ENCODE data around the gene FARP1. TPM values are rescaled to one million over a fixed set of nuclear protein-coding genes. Genes with fewer than 3 reads are reported as not detected.
"Not testable (repeated sequence)": the region's sequence is repeated elsewhere in the genome, so short reads cannot be mapped to it uniquely, and the experiment has no call there.

Gene FARP1
- total RNA-seq, 3 donors from 2014 or later: 0.45 to 0.86 (median 0.63) TPM

DNA sequence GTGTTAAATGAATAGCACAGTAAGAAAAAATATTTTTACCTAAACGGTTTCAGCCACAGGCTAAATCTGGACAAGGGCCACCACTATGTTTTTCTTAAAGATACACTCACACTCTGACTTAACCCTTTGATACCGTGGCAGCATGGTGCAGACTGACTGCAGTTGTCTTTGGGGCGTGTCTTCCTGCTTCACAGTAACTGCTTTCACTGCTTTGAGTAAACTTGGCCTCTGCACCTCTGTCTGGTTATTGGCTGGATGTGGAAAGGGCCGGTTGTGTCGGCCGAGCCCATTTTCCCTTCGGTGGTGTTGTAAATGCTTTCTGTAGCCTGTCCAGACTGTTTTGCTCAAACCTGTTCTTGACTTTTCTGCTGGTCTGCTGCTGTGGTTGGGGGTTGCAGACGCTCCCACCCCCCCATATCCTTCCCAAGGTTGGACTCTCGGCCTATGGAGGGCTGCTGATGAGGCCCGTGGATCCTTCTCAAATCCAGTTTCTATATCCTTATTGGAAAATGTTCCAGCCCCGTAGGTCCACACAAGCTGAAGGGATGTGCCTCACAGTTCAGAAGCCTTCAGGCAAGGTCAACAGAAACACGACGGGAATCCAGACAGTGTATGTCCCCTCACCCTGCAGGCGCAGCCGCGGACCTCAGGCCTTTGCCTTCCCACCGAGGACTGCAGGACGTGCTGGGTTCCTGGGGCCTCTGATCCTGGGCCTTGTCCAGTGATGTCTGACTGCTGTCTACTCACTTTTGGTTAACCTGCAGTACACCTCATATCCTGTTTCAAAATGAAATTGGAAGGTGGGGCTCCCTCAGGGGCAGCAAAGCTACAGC is 124.4 kb downstream of the FARP1 start:
- Mint-ChIP-seq H3K4me1 (ENCODE audit: low read depth) (no peaks in the 10 kb centered on the region), H3K36me3 (ENCODE audit: insufficient read depth) (no peaks in the 10 kb centered on the region), H3K4me3 (no peak overlapping the region), H3K27me3 (ENCODE audit: low read depth) (peaks cover 1% of the 10 kb centered on the region), H3K9me3 (no peaks in the 10 kb centered on the region)
- ATAC-seq (no peak), DNase-seq (no peak)

DNA sequence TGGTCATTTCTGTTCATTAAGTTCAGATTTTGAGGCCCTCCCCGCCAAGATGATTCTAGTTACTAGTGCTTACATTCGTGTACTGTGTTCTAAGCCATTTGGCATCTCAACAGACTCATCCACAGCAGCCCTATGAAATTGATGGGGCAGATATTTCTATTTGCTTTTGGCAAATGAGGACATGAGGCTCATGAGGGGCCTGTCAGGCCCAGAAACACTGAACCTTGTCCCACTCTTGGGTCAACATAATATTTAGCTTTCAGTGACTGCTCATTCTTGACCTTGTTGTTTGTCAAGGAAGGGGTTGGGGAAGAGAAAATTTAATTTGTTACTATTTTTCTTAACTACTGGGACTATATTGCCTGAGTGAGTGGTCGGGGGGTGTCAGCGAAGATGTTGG is 126.5 kb downstream of the FARP1 start:
- Mint-ChIP-seq H3K27me3 (ENCODE audit: low read depth) (peaks cover 1% of the 10 kb centered on the region), H3K4me1 (ENCODE audit: low read depth) (no peaks in the 10 kb centered on the region), H3K4me3 (no peak overlapping the region), H3K36me3 (ENCODE audit: insufficient read depth) (no peaks in the 10 kb centered on the region), H3K9me3 (no peaks in the 10 kb centered on the region)
- DNase-seq: no peak
- no peak for ATAC-seq

DNA sequence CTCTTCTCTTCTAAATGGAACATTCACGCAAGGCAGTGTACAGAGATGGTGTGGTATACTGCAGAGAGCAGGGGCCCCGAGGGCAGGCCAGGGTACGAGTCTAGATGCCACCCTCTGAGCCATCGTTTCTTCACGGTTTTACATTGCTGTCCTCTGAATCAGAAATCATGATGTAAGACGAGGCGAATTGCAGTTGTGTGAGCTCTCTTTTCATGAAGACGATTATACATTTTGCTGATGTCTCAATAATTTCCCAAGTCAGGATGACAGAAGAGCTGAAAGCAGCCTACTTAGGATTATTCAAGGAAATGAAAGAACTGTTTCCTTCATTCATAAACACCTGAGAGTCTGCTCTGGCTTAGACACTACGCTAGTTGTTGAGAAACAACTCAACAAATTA is 127.9 kb downstream of the FARP1 start:
- Mint-ChIP-seq H3K27me3 (ENCODE audit: low read depth) (no peaks in the 10 kb centered on the region), H3K36me3 (ENCODE audit: insufficient read depth) (no peaks in the 10 kb centered on the region), H3K9me3 (no peaks in the 10 kb centered on the region), H3K4me3 (no peak overlapping the region), H3K4me1 (ENCODE audit: low read depth) (no peaks in the 10 kb centered on the region)
- DNase-seq: no peak
- ATAC-seq: no peak

DNA sequence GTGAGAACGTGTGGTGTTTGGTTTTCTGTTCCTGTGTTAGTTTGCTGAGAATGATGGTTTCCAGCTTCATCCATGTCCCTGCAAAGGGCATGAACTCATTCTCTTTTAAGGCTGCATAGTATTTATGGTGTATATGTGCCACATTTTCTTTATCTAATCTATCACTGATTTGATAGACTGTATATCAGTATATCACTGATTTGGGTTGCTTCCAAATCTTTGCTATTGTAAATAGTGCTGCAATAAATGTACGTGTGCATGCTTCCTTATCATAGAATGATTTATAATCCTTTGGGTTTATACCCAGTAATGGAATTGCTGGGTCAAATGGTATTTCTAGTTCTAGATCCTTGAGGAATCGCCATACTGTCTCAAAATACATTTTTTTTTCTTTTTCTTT is 128.8 kb downstream of the FARP1 start:
- not testable (repeated sequence) for H3K9me3 Mint-ChIP-seq; H3K27me3 Mint-ChIP-seq (ENCODE audit: low read depth); H3K4me3 Mint-ChIP-seq; H3K4me1 Mint-ChIP-seq (ENCODE audit: low read depth); H3K36me3 Mint-ChIP-seq (ENCODE audit: insufficient read depth); DNase-seq; ATAC-seq

DNA sequence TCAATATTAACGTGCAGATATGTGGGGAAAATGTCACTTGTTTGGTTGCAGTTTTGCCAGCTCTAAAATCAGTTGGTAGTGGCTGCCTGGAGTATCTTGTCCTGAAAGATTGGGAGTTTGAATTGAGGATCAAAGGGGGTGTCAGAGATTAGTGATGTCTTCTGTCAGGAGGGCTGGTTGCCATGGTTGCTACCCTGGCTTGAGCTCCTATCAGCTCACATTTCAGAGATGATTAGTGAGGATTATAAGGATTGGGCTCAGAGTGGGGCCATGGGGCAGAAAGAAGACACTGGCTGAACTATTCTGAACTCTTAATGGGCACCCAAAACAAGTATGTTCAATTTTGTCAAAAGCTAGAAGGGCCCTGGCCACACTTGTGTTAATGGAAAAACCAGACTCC is 129.7 kb downstream of the FARP1 start:
- no peaks in the 10 kb centered on the region for H3K9me3 Mint-ChIP-seq
- ATAC-seq (no peak), DNase-seq (no peak)
- no peaks in the 10 kb centered on the region for H3K27me3 Mint-ChIP-seq (ENCODE audit: low read depth)
- H3K4me3 Mint-ChIP-seq: no peak overlapping the region
- H3K4me1 Mint-ChIP-seq (ENCODE audit: low read depth): no peaks in the 10 kb centered on the region
- H3K36me3 Mint-ChIP-seq (ENCODE audit: insufficient read depth): no peaks in the 10 kb centered on the region

DNA sequence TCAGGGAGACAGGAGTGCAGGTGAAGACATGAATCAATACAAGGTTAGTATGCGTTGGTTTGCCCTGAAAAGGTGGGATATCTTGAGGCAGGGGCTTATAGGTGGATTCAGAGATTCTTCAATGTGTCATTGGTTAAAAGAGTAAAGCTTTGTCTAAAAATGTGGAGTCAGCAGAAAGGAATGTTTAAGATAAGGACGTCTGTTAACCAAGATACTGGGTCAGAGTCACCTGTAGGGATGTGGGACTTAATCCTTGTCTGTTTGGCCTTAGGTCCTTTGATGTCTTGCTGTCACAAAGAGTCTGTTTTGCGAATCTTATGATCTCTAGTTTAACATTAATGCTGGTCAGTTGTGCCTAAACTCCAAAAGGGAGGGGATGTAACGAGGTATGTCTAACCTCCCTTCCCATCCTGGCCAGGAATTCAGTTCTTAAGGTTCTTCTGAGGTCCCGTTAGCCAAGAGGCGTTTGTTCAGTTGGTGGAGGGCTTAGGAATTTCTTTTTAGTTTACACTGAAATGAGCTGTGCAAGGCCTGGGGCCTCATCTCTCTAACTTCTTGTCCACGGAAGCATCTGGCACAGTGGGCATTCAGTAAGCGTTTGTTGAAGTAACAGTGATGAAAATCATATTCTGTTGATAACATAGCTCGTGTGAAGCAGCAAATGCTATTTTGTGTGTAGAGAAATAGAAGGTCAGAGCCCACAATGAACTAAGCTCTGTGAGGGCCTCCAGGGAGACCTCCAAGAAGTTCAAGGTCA is 130.4 kb downstream of the FARP1 start:
- DNase-seq: no peak
- peaks cover 2% of the 10 kb centered on the region for H3K27me3 Mint-ChIP-seq (ENCODE audit: low read depth)
- ATAC-seq: no peak

DNA sequence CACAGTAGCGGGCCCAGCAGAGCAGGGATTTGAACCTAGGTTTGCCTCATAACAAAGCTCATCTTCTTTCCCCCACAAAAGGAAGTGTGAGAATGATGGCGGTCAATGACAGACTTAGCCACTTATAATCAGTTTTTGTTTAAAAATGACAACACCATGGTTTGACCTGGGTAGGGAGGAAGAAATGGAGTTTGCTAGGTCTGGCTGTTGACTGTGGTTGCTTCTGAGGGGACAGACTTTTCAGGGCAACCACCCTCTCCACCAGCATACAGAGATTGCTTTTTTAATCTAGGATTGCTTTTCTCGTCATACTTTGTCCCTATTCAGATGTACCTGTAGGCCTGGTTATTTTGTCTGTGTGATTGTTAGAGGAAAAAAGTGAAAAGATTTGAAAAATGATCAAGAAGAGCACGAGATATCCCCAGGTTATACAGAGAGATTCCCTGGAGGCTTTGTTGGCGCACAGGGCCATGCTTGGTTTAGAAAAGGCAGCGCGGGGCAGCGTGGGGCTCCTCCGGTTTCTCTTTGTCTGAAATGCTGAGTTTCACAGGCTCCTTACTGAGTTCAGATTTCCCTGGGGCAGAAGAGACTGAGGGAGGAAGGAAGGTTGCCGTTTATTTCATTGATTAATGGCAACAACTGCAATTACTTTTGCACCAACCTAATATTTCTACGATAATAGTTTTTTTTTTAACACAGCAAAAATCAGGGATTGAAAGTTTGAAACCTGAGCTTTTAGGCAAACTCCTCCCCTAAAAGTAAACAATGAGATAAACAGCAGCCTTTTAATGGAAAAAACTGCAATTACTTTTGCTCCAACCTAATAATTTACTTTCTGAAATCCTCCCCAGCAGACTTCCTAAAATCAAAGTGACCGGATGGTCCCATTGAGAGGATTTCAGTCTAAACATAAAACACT is 131.2 kb downstream of the FARP1 start:
- no peaks in the 10 kb centered on the region for H3K36me3 Mint-ChIP-seq (ENCODE audit: insufficient read depth)
- H3K4me1 Mint-ChIP-seq (ENCODE audit: low read depth): no peaks in the 10 kb centered on the region
- no peaks in the 10 kb centered on the region for H3K9me3 Mint-ChIP-seq
- H3K4me3 Mint-ChIP-seq: no peak overlapping the region
- no peak for DNase-seq
- peaks cover 2% of the 10 kb centered on the region for H3K27me3 Mint-ChIP-seq (ENCODE audit: low read depth)
- no peak for ATAC-seq

More for the DNA sequence above, 130.4 kb downstream of the FARP1 start:
- Mint-ChIP-seq H3K4me1 (ENCODE audit: low read depth) (no peaks in the 10 kb centered on the region), H3K9me3 (no peaks in the 10 kb centered on the region), H3K4me3 (no peak overlapping the region), H3K36me3 (ENCODE audit: insufficient read depth) (no peaks in the 10 kb centered on the region)

DNA sequence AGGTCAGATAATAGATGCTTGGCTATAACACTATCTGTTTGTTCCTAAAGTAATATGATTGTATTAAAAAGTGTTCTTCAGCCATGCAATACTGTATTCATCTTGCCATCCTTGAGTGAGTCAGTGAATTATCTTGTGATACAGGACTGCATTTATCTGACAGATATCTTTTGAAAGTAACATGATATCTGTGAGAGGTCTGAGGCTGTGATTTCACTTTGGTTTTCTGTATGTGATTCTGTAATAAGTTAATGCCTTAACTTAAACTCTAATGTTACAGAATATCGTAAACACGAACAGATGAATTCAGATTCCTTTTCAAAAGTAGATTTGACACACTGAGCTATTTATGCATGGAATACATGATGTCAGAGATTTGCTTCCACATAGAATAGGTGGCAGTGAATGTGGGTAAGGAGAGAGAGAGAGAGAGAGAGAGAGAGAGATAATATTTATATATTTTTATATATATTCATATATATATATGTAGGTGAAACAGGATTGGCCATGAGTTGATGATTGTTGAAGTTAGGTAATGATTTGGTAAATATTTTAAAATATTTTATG is 132.1 kb downstream of the FARP1 start:
- no peak for ATAC-seq
- H3K4me1 Mint-ChIP-seq (ENCODE audit: low read depth): no peaks in the 10 kb centered on the region
- no peaks in the 10 kb centered on the region for H3K36me3 Mint-ChIP-seq (ENCODE audit: insufficient read depth)
- H3K4me3 Mint-ChIP-seq: no peak overlapping the region
- H3K9me3 Mint-ChIP-seq: no peaks in the 10 kb centered on the region
- peaks cover 2% of the 10 kb centered on the region for H3K27me3 Mint-ChIP-seq (ENCODE audit: low read depth)
- no peak for DNase-seq

DNA sequence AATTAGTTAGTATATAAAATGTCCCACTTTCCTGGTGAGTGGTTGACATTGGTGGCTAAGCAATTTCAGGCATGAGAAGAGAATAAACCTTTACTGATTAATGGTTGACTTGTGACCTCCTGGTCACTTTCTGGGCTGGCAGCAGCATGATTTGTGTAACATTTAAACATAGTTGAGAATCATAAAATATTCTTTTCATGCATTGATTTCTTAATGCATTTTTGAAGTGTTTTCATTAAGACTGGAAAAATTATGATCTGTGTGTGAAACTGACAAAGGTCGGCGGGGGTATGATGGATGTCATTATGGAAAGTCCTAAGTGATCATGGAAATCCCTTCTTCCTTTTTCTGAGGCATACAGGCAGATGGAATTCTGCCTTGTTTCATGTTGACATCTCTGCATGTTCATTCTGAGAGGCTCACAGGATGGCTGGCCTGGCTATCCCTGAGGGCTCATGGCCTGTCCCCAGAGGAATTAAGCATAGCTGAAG is 132.8 kb downstream of the FARP1 start:
- no peaks in the 10 kb centered on the region for H3K9me3 Mint-ChIP-seq
- DNase-seq: no peak
- ATAC-seq: no peak
- no peaks in the 10 kb centered on the region for H3K36me3 Mint-ChIP-seq (ENCODE audit: insufficient read depth)
- no peak overlapping the region for H3K4me3 Mint-ChIP-seq
- peaks cover 6% of the 10 kb centered on the region for H3K27me3 Mint-ChIP-seq (ENCODE audit: low read depth)
- no peaks in the 10 kb centered on the region for H3K4me1 Mint-ChIP-seq (ENCODE audit: low read depth)

DNA sequence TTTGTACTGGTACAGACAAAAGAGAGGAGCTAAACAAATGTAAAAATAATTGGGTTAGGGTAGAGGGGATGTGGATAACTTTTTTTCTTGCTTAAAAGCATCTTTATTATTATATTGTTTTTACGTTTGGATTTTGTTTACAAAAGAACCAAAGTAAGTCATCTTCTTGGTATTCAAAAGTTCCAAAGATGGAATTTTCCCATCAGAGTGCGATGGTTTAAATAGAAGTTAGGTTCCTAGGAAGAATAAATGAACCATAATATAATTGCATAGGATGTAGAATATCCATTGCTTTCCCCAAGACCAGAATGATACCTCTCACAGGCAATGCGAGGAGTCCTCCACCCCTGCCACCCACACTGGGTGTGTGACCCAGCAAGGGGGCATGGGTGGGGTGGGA is 133.6 kb downstream of the FARP1 start:
- no peak for DNase-seq
- no peak overlapping the region for H3K4me3 Mint-ChIP-seq
- H3K36me3 Mint-ChIP-seq (ENCODE audit: insufficient read depth): no peaks in the 10 kb centered on the region
- peaks cover 6% of the 10 kb centered on the region for H3K27me3 Mint-ChIP-seq (ENCODE audit: low read depth)
- ATAC-seq: no peak
- no peaks in the 10 kb centered on the region for H3K4me1 Mint-ChIP-seq (ENCODE audit: low read depth)
- H3K9me3 Mint-ChIP-seq: no peaks in the 10 kb centered on the region

DNA sequence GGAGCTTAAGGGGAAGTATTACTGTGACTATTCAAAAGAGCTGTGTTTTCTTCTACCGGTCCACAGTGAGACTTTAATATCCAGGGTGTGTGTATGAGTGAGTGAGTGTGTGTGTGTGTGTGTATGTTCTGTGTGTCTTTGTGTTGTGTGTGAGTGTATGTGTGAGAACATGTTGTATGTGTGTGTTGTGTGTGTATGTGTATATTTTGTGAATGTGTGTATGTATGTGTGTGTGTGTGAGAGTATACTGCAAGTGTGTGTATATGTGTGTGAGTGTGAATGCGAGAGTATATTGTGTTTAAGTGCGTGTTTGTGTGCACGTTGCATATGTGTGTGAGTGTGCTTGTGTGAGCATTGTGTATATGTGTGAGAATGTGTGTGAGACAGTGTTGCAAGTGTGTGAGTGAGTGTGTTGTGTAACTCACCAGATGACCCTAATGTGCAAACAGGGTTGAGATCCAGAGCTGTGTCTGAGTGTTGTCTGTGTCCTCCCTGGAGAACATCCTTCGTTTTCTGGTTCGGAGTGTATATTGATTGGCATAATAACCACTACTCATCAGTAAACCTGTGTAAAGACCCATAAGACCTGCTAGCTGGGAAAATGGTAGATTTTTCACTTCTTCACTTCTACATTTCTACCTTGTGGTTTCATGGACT is 135.3 kb downstream of the FARP1 start:
- Mint-ChIP-seq H3K27me3 (ENCODE audit: low read depth) (peaks cover 6% of the 10 kb centered on the region), H3K4me1 (ENCODE audit: low read depth) (no peaks in the 10 kb centered on the region), H3K9me3 (no peaks in the 10 kb centered on the region), H3K36me3 (ENCODE audit: insufficient read depth) (no peaks in the 10 kb centered on the region), H3K4me3 (no peak overlapping the region)
- DNase-seq (no peak), ATAC-seq (no peak)

DNA sequence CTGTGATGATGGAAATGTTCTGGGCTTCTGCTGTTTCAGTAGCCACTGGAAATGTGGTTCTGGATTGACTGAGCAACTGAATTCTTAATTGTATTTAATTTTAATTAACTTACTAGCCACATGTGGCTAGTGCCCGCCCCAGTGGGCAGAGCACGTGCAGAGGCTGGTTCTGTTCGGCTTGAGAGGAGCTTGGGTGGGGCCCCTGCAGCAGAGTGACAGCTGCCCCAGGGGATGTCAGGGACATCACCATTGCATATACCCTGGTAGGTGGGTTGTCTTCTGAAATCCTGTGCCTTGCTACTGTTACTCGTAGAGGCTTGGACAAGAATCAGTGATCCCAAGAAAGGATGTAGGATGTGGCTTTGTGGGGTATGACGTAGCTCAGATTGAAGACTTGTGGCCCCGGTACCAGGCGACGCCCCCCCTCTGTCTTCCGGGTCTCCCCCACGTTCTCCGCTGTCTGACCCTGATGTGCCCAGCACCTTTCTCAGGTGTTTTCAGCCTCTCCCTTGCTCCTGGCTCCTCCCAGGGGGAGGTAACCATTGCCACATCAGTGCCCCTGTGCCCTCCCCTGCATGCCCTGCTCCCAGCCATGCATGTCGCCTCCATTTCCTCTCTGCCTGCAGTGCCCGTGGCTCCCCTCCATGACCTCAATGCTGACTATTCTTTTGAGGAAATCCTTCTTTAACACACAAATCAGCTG is 136.7 kb downstream of the FARP1 start:
- Mint-ChIP-seq H3K9me3 (no peaks in the 10 kb centered on the region), H3K4me1 (ENCODE audit: low read depth) (no peaks in the 10 kb centered on the region), H3K27me3 (ENCODE audit: low read depth) (peaks cover 6% of the 10 kb centered on the region), H3K36me3 (ENCODE audit: insufficient read depth) (no peaks in the 10 kb centered on the region), H3K4me3 (no peak overlapping the region)
- peak in 1 of 2 donors; percentile 18 for ATAC-seq
- no peak for DNase-seq

DNA sequence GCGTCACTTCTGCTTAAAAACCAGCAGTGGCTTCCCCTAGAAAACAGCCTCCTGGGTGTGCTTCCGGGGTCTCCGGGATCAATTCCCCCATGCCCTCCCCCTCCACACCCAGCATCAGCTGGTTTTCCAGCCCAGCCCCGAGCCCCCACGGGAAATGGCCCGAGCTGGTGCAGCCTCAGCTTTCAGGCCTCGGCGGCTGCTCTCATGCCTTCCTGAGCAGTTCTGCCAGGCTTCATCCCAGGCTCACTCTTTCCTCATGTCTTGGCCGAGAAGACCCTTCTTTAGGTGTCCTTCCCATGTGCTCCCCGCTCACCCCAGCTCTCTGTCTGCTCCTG is 137.2 kb downstream of the FARP1 start:
- Mint-ChIP-seq H3K9me3 (no peaks in the 10 kb centered on the region), H3K4me3 (no peak overlapping the region), H3K36me3 (ENCODE audit: insufficient read depth) (no peaks in the 10 kb centered on the region), H3K27me3 (ENCODE audit: low read depth) (peaks cover 6% of the 10 kb centered on the region), H3K4me1 (ENCODE audit: low read depth) (no peaks in the 10 kb centered on the region)
- no peak for DNase-seq
- no peak for ATAC-seq

All from activated T-cell treated with anti-CD3 and anti-CD28 coated beads, Interleukin-2, amount 50 U/mL, for 4 hours (primary cell).